OCI-LY1 (cell line): Measurements from ENCODE around the gene HDAC10.
"Not testable (repeated sequence)": the region's sequence is repeated elsewhere in the genome, so short reads cannot be mapped to it uniquely, and the experiment has no call there.

ENCODE experiments used
- H2AFZ ChIP-seq: fragments of 200-600 bp; sonication (generic), shearing (Covaris generic); 2 replicates; pipeline ENCODE4 v1.6.0; 2014; ENCODE audit warnings: antibody characterized with exemption, mild to moderate bottlenecking, low read length
- H3F3A ChIP-seq: fragments of 200-600 bp; sonication (generic), shearing (Covaris generic); 2 replicates; pipeline ENCODE4 v1.6.0; 2014; ENCODE audit warnings: mild to moderate bottlenecking, antibody characterized with exemption, low read length, moderate library complexity; ENCODE audit not compliant: insufficient read depth
- H3K27ac ChIP-seq: fragments of 200-600 bp; sonication (generic); 2 replicates; pipeline ENCODE4 v1.5.1; 2014; ENCODE audit warnings: low read length, mixed run types, mild to moderate bottlenecking, low read depth; ENCODE audit not compliant: poor library complexity, severe bottlenecking
- H3K27me3 ChIP-seq: fragments of 200-600 bp; sonication (generic); 2 replicates; pipeline ENCODE4 v1.6.0; 2014; ENCODE audit warnings: antibody characterized with exemption, mild to moderate bottlenecking, low read length, moderate library complexity; ENCODE audit not compliant: insufficient read depth
- H3K36me3 ChIP-seq: fragments of 200-600 bp; sonication (generic); 2 replicates; pipeline ENCODE4 v1.6.1; 2014; ENCODE audit warnings: mild to moderate bottlenecking, antibody characterized with exemption, low read length, moderate library complexity, mixed read lengths; ENCODE audit not compliant: insufficient read depth
- H3K4me1 ChIP-seq: fragments of 200-600 bp; sonication (generic); 2 replicates; pipeline ENCODE4 v1.5.1; 2014; ENCODE audit warnings: mild to moderate bottlenecking, low read length, moderate library complexity; ENCODE audit not compliant: insufficient read depth, severe bottlenecking
- H3K4me2 ChIP-seq: fragments of 200-600 bp; sonication (generic), shearing (Covaris generic); 2 replicates; pipeline ENCODE4 v1.6.1; 2014; ENCODE audit warnings: low read length
- H3K4me3 ChIP-seq: fragments of 200-600 bp; sonication (generic); 2 replicates; pipeline ENCODE4 v1.5.1; 2014; ENCODE audit warnings: low read length, low read depth, mild to moderate bottlenecking, mixed read lengths; ENCODE audit not compliant: poor library complexity, severe bottlenecking
- H3K79me2 ChIP-seq: fragments of 200-600 bp; shearing (Covaris generic); 2 replicates; pipeline ENCODE4 v1.6.1; 2016; ENCODE audit warnings: mixed run types, low read length, mixed read lengths; ENCODE audit not compliant: insufficient read depth
- H3K9ac ChIP-seq: fragments of 200-600 bp; sonication (generic), shearing (Covaris generic); 2 replicates; pipeline ENCODE4 v1.6.1; 2014; ENCODE audit warnings: mild to moderate bottlenecking, low read length, mixed read lengths
- H3K9me2 ChIP-seq: fragments of 200-600 bp; sonication (generic), shearing (Covaris generic); 2 replicates; pipeline ENCODE4 v1.6.1; 2014; ENCODE audit warnings: low read depth, mild to moderate bottlenecking, low read length, mixed read lengths
- H3K9me3 ChIP-seq: fragments of 200-600 bp; shearing (Covaris generic); 2 replicates; pipeline ENCODE4 v1.6.1; 2014; ENCODE audit warnings: low read length, mixed read lengths
- H4K20me1 ChIP-seq: fragments of 200-600 bp; sonication (generic), shearing (Covaris generic); 2 replicates; pipeline ENCODE4 v1.6.0; 2016; ENCODE audit warnings: mild to moderate bottlenecking, low read length; ENCODE audit not compliant: insufficient read depth
- EZH2 ChIP-seq: fragments of 200-600 bp; sonication (generic), shearing (Covaris generic); IDR thresholded peaks from 2 replicates; pipeline ENCODE4 v1.8.0; 2017; ENCODE audit warnings: borderline replicate concordance, mixed run types, mild to moderate bottlenecking, antibody characterized with exemption, low read length, moderate library complexity, mixed read lengths
- TF ChIP-seq, protein P1 (sequence below): fragments of 200-600 bp; sonication (generic), shearing (Covaris generic); IDR thresholded peaks from 2 replicates; pipeline ENCODE4 v1.5.1; 2017; ENCODE audit warnings: mild to moderate bottlenecking, antibody characterized with exemption, low read length, moderate library complexity, mixed read lengths

Gene HDAC10

DNA sequence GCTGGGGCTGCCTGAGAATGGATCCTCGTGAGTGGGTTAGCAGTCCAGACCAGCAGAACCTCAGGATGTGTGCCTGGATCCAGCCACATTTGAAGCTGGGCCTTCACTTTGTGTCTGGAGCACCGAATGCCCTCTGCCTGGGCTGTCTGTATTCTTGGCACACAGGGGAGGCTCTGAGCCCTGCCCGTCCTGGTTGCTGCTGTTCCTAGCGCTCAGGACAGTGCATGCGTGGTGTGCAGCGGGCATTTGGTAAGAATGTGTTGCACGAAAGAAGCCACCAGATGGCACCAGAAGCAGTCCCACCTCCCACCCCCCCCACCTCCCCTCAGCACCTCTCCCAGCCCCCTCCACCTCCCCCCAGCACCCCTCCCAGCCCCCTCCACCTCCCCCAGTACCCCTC is 23.2 kb upstream of the HDAC10 start:
- Histone ChIP-seq H3K27me3 (no peaks in the 10 kb centered on the region; the same call in 1 of the 2 replicates), H3K9me3 (no peaks in the 10 kb centered on the region), H3K9ac (no peak overlapping the region), H3K79me2 (no peaks in the 10 kb centered on the region), H3K4me1 (peaks cover 19% of the 10 kb centered on the region), H3K36me3 (no peaks in the 10 kb centered on the region), H3K4me3 (no peak overlapping the region), H2AFZ (no peak overlapping the region), H4K20me1 (no peaks in the 10 kb centered on the region), H3K27ac (no peak overlapping the region), H3K4me2 (no peak overlapping the region), H3K9me2 (no peaks in the 10 kb centered on the region), H3F3A (no peaks in the 10 kb centered on the region)
- no peak for TF ChIP-seq EZH2
- TF ChIP-seq, protein P1, sequence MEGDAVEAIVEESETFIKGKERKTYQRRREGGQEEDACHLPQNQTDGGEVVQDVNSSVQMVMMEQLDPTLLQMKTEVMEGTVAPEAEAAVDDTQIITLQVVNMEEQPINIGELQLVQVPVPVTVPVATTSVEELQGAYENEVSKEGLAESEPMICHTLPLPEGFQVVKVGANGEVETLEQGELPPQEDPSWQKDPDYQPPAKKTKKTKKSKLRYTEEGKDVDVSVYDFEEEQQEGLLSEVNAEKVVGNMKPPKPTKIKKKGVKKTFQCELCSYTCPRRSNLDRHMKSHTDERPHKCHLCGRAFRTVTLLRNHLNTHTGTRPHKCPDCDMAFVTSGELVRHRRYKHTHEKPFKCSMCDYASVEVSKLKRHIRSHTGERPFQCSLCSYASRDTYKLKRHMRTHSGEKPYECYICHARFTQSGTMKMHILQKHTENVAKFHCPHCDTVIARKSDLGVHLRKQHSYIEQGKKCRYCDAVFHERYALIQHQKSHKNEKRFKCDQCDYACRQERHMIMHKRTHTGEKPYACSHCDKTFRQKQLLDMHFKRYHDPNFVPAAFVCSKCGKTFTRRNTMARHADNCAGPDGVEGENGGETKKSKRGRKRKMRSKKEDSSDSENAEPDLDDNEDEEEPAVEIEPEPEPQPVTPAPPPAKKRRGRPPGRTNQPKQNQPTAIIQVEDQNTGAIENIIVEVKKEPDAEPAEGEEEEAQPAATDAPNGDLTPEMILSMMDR, result peak; percentile 19; the same call in 1 of the 2 replicates

DNA sequence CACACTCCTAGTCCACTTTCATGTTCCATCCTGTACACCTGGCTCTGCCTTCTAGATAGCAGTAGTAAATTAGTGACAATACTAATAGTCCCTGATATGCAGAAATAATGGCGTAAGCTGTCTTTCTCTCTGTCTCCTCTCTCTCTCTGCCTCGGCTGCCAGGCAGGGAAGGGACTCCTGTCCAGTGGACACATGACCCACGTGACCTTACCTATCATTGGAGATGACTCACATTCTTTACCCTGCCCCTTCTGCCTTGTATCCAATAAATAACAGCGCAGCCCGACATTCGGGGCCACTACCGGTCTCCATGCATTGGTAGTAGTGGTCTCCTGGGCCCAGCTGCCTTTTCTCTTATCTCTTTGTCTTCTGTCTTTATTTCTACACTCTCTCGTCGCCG is 22.7 kb upstream of the HDAC10 start:
- not testable (repeated sequence) for H3K9ac ChIP-seq, H3K79me2 ChIP-seq, H3K4me2 ChIP-seq, H2AFZ ChIP-seq, H3F3A ChIP-seq, H3K36me3 ChIP-seq, H3K27ac ChIP-seq, H3K27me3 ChIP-seq, H3K9me3 ChIP-seq, H3K4me3 ChIP-seq, H4K20me1 ChIP-seq, H3K9me2 ChIP-seq
- H3K4me1 ChIP-seq, result peaks cover 24% of the 10 kb centered on the region

DNA sequence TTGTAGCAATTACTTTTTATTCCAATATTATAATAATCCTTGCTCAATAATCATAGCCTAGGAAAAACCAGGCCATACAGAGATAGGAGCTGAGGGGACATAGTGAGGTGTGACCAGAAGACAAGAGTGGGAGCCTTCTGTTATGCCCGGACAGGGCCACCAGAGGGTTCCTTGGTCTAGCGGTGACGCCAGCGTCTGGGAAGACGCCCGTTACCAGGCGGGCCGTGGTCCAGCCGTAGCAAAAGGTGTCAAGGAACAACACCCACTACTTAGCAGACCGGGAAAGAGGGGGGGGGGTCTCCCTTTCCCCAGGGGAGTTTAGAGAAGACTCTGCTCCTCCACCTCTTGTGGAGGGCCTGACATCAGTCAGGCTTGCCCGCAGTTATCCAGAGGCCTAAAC is 22.3 kb upstream of the HDAC10 start:
- H3K9me2 ChIP-seq, H2AFZ ChIP-seq, H3K4me2 ChIP-seq, H3K36me3 ChIP-seq, H4K20me1 ChIP-seq, H3K9ac ChIP-seq, H3K4me3 ChIP-seq, H3K79me2 ChIP-seq, H3F3A ChIP-seq, H3K27ac ChIP-seq, H3K27me3 ChIP-seq, H3K9me3 ChIP-seq: not testable (repeated sequence)
- H3K4me1 ChIP-seq, result peaks cover 28% of the 10 kb centered on the region

DNA sequence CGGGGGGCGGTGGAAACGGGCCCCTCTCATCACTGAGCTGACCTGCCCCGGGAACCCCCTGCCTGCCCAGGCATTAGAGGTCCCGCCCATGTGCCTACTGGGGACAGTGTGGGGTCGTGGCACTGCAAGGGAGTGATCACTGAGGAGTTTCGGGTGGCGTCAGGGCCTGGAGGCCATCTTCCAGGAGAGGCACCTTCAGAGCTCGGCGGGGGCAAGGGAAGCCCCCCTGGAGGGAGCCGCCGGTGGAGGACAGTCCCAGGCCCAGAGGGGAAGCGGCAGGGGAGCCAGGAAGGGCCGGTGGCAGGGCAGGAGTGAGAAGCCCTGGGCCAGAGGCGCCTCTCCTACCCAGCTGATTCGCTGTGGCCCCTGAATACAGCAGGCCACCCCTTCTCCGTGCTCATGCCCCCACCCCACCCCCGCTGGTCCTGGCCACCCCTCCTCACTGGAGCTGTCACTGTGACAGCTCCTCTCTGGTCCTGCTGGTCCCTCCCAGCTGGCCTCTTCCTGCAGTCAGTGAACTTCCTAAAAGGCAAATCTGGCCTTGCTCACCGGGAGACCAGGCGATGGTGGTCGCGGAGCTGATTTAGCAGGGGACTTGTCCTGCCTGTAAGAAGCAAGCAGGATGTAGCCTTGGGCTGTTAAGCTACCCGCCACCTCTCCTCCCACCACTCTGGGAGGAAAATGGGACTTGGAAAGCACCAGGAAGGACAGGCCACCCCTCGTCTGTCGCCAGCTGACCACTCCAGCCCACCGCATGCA is 21.2 kb upstream of the HDAC10 start:
- H4K20me1 ChIP-seq, result no peaks in the 10 kb centered on the region
- TF ChIP-seq, protein P1, result no peak
- no peak for TF ChIP-seq EZH2
- no peaks in the 10 kb centered on the region for H3K79me2 ChIP-seq
- no peak overlapping the region for H3K9ac ChIP-seq
- H3K27ac ChIP-seq, result no peak overlapping the region
- H3K36me3 ChIP-seq, result no peaks in the 10 kb centered on the region
- no peak overlapping the region for H3K4me2 ChIP-seq
- no peak overlapping the region for H3K4me3 ChIP-seq
- no peak overlapping the region for H2AFZ ChIP-seq
- H3K4me1 ChIP-seq, result peaks cover 34% of the 10 kb centered on the region
- no peaks in the 10 kb centered on the region; the same call in 1 of the 2 replicates for H3K27me3 ChIP-seq
- H3K9me2 ChIP-seq, result no peaks in the 10 kb centered on the region
- no peaks in the 10 kb centered on the region for H3F3A ChIP-seq
- H3K9me3 ChIP-seq, result no peaks in the 10 kb centered on the region
